HG02943 (cell line): Measurements from ENCODE around the gene CALU.
A peak's percentile ranks its signal among the peaks of the same experiment; 100 is the strongest.

Experiments
- ATAC-seq: cut with Tn5 transposase; IDR thresholded peaks from one replicate; pipeline ENCODE4 v1.9.1; 2021; ENCODE audit warnings: mild to moderate bottlenecking, low read depth, moderate library complexity; ENCODE audit not compliant: unreplicated experiment

Gene CALU

GRCh38 chr7:128721376-128721775 lies 17.8 kb upstream of the CALU start:
- ATAC-seq: no peak

- ATAC-seq: no peak
Observed at GRCh38 chr7:128724743-128725142, 14.4 kb upstream of the CALU start.

- ATAC-seq: no peak
Observed at GRCh38 chr7:128725531-128725930, 13.6 kb upstream of the CALU start.

- no peak for ATAC-seq
Observed at GRCh38 chr7:128726059-128726736, 13.0 kb upstream of the CALU start.

- no peak for ATAC-seq
Observed at GRCh38 chr7:128726737-128727072, 12.5 kb upstream of the CALU start.

GRCh38 chr7:128727239-128727638 lies 11.9 kb upstream of the CALU start:
- ATAC-seq: no peak

- ATAC-seq: no peak
Observed at GRCh38 chr7:128728598-128728997, 10.6 kb upstream of the CALU start.

- ATAC-seq: no peak
Observed at GRCh38 chr7:128729494-128729893, 9.7 kb upstream of the CALU start.

GRCh38 chr7:128731184-128731583 lies 8.0 kb upstream of the CALU start:
- ATAC-seq: no peak

GRCh38 chr7:128732521-128733277 lies 6.5 kb upstream of the CALU start:
- no peak for ATAC-seq

- no peak for ATAC-seq
Observed at GRCh38 chr7:128733278-128733645, 5.9 kb upstream of the CALU start.

GRCh38 chr7:128734890-128735289 lies 4.3 kb upstream of the CALU start:
- no peak for ATAC-seq

GRCh38 chr7:128735436-128735835 lies 3.7 kb upstream of the CALU start:
- no peak for ATAC-seq

GRCh38 chr7:128737441-128737840 lies 1.7 kb upstream of the CALU start:
- no peak for ATAC-seq

GRCh38 chr7:128737867-128738385 lies 1.2 kb upstream of the CALU start:
- ATAC-seq: no peak

- ATAC-seq: peak; percentile 12
Observed at GRCh38 chr7:128738570-128739047, 550 bp upstream of the CALU start.

GRCh38 chr7:128739990-128740682 lies 977 bp downstream of the CALU start:
- ATAC-seq: no peak

- no peak for ATAC-seq
Observed at GRCh38 chr7:128740996-128741395, 1.8 kb downstream of the CALU start.

- ATAC-seq: no peak
Observed at GRCh38 chr7:128741491-128741890, 2.3 kb downstream of the CALU start.

GRCh38 chr7:128742206-128742605 lies 3.0 kb downstream of the CALU start:
- ATAC-seq: no peak

- no peak for ATAC-seq
Observed at GRCh38 chr7:128743112-128743772, 4.1 kb downstream of the CALU start.
